HG03354 (cell line): ENCODE measurements around the gene GLI2.

Experiments used
- ATAC-seq: cut with Tn5 transposase; IDR thresholded peaks from one replicate; pipeline ENCODE4 v1.9.1; 2021; ENCODE audit warnings: mild to moderate bottlenecking; ENCODE audit not compliant: unreplicated experiment, poor library complexity, severe bottlenecking

GLI2 gene

DNA sequence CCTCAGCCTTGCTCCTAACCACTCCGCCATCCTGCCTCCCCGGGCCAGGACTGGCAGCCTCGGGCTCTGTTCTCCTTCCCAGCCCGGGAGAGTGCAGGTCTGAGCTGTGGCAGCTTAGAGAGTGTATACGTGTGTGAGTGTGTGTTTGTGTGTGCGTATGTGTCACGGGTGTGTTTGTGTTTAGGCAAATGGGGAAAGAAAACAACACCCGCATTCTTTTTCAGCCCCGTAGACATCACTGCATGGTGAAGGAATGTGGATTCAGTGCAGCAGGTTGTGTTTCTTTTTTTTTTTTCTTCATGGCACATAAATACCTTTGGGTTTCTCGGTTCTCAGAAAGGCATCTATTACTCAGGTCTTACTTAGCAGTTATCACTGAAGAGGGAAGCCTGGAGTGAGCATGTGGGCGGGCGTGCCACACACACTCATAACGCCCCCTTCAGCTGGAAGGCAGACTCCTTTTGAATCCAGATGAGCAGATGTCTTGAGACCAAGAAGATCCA, 44.2 kb downstream of the GLI2 start:
- no peak for ATAC-seq

DNA sequence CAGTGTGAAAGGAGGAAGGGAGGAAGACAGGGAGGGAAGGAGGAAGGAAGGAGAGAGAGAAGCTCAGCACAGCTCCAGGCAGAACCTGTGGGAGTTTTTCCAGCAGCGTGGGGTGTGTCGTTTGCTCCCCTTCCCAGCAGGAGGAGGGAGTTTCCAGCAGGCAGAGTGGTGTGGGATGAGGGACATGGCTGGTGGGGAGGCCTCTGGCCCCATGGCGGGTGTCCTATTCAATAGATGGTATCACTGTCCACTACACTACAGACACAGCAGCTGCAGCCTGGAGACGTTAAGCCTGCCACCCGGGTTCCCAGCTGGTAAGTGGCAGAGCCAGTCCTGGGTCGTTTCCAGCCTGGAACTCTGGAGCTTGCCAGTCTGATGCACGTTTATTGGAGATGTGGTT, 44.7 kb downstream of the GLI2 start:
- no peak for ATAC-seq

DNA sequence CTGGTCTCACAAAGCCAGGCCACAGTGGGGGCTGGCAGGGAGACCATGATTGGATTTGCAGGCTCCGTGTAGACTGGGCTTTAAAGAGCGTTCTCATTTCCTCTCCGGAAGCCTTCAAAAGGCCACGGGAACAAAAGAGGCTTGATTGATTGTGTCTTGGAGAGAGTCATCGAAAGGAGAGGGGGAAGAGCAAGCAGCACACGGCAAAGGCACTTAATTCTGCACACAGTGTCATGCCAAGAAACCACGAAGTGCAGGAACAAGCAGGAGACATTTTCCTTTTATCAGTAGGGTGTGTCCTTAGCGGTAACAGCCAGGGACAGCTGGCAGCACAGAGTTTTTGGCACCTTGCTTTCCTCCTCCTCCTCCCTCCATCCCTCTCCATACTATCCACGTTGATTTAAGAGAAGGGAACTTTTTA, 47.7 kb downstream of the GLI2 start:
- ATAC-seq = no peak

DNA sequence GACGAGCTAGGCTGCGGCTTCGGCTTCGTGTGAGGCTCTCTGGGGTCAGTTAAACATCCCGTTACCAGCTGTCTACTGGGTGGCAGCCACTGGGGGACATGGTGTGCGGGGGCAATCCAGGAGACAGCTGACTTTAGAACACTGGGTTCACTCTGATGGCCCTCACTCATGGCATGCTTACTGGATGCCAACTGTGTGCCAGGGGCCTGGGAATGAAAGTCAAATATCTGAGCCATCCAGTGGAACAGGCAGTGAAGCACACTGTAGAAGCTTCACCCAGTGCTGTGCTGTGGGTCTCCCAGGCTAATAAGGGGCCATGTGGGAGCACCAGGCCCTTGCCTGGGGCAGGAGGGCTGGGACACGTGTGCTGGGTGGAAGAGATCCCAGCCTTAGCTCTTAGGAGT, 48.3 kb downstream of the GLI2 start:
- ATAC-seq = no peak
